ENCODE data around the gene UST. TPM values are rescaled to one million over a fixed set of nuclear protein-coding genes. Genes with fewer than 3 reads are reported as not detected.
"Not testable (repeated sequence)": the region's sequence is repeated elsewhere in the genome, so short reads cannot be mapped to it uniquely, and the experiment has no call there.

UST gene
- total RNA-seq, 1 experiment from 2014 or later, result 7.6 TPM

GRCh38 chr6:148745926-148746325 lies 904 bp upstream of the UST start:
- DNase-seq (ENCODE audit: low read depth in 1 of 2, low spot score in 2 of 2), result no peak
- Histone ChIP-seq H3K4me3 (peak overlapping the region; percentile 55), H3K27me3 (replicated peaks) (peaks cover 19% of the 10 kb centered on the region; the same call in 1 of the 2 replicates)

GRCh38 chr6:148747145-148747470 lies 278 bp downstream of the UST start:
- Histone ChIP-seq H3K27ac (no peak overlapping the region), H3K4me3 (peak overlapping the region; percentile 55), H3K36me3 (no peaks in the 10 kb centered on the region), H3K9me3 (replicated peaks) (peaks cover 4% of the 10 kb centered on the region; the same call in 1 of the 2 replicates), H3K4me1 (replicated peaks) (peaks cover 23% of the 10 kb centered on the region), H3K27me3 (replicated peaks) (peaks cover 19% of the 10 kb centered on the region; the same call in 1 of the 2 replicates)
- DNase-seq (ENCODE audit: low read depth in 1 of 2, low spot score in 2 of 2), result peak in 1 of 2 experiments; percentile 52

More at GRCh38 chr6:148745926-148746325, 904 bp upstream of the UST start:
- Histone ChIP-seq H3K9me3 (replicated peaks) (peaks cover 4% of the 10 kb centered on the region; the same call in 1 of the 2 replicates), H3K27ac (no peak overlapping the region), H3K4me1 (replicated peaks) (peaks cover 23% of the 10 kb centered on the region), H3K36me3 (no peaks in the 10 kb centered on the region)

DNA sequence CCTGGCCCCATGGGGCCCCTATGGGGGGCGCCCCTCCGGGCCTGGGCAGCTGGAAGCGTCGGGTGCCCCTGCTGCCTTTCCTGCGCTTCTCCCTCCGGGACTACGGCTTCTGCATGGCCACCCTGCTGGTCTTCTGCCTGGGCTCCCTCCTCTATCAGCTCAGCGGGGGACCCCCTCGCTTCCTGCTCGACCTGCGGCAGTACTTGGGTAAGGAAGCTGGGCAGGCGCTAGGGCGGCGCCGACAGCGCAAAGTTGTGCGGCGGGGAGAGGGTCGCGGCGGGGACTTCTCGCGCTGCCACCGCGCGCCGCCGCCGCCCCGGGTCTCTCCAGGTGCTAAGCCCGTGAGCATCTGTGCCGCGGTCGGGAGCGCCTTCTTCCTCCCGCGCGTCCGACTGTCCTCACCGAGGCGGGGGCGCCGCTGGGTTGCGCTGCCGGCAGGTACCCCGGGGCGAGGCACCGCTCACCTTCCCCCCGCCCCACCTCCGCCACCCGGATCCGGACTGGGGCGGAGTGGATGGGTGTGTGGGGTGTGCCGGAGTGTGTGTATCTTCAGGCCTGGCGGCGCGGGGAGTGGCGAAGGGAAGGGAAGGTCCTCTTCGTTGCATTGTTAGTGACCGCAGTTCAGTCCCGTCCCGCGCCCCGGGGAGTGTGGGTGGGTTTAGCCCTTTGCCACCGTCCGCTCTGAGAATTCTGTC lies 788 bp downstream of the UST start:
- Histone ChIP-seq H3K36me3 (no peaks in the 10 kb centered on the region), H3K27ac (no peak overlapping the region), H3K4me1 (replicated peaks) (peaks cover 23% of the 10 kb centered on the region), H3K9me3 (replicated peaks) (peaks cover 4% of the 10 kb centered on the region; the same call in 1 of the 2 replicates), H3K4me3 (peak overlapping the region; percentile 55), H3K27me3 (replicated peaks) (peaks cover 19% of the 10 kb centered on the region; the same call in 1 of the 2 replicates)
- DNase-seq (ENCODE audit: low read depth in 1 of 2, low spot score in 2 of 2), result peak; percentile 53 to 61

DNA sequence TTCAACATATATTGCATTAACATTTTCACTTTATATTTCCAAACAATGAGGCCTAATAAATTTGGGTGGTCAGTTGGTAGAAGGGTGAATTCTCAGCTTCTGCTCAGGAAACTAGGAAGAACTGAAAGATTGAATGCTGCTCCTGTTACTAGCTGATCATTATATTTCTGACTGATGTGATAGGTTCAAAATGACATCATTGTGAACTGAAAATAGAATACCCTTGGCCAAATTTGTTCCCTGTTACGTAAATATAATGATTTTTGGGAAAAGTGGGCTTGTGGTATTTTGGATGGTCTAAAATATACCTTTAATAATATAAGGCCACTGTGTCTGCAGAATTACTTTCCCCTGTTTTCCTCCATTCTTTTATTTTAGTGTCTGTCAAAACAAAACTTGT lies 2.8 kb downstream of the UST start:
- Histone ChIP-seq H3K27me3 (replicated peaks) (peaks cover 18% of the 10 kb centered on the region; the same call in 1 of the 2 replicates), H3K4me1 (replicated peaks) (peaks cover 23% of the 10 kb centered on the region), H3K27ac (no peak overlapping the region), H3K4me3 (no peak overlapping the region), H3K36me3 (no peaks in the 10 kb centered on the region), H3K9me3 (replicated peaks) (peaks cover 4% of the 10 kb centered on the region; the same call in 1 of the 2 replicates)
- DNase-seq (ENCODE audit: low read depth in 1 of 2, low spot score in 2 of 2), result no peak

GRCh38 chr6:148750838-148751792 lies 4.3 kb downstream of the UST start:
- Histone ChIP-seq H3K27me3 (replicated peaks) (peaks cover 16% of the 10 kb centered on the region; the same call in 1 of the 2 replicates), H3K4me3 (no peak overlapping the region), H3K36me3 (no peaks in the 10 kb centered on the region), H3K4me1 (replicated peaks) (peaks cover 18% of the 10 kb centered on the region), H3K27ac (no peak overlapping the region), H3K9me3 (replicated peaks) (peaks cover 4% of the 10 kb centered on the region; the same call in 1 of the 2 replicates)
- DNase-seq (ENCODE audit: low read depth in 1 of 2, low spot score in 2 of 2), result no peak

DNA sequence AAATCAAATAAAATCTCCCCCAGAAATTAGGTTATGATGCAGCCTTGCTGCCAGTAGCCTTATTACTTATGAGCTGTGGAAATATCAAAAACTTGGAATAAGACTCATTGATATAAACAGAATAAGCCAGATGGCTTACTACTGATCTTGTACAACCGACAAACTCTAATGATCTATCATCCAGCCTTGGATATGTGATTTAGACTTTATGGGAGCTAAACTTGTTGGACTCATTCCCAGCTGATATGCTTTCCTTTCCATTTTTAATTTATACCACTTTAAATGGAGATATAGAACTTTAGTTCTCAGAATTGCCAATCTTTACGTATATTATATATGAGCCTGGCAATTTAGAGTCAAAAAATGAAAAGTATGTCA lies 5.0 kb downstream of the UST start:
- DNase-seq (ENCODE audit: low read depth in 1 of 2, low spot score in 2 of 2), result no peak
- Histone ChIP-seq H3K27ac (no peak overlapping the region), H3K36me3 (no peaks in the 10 kb centered on the region), H3K27me3 (replicated peaks) (peaks cover 16% of the 10 kb centered on the region; the same call in 1 of the 2 replicates), H3K9me3 (replicated peaks) (peaks cover 4% of the 10 kb centered on the region; the same call in 1 of the 2 replicates), H3K4me3 (no peak overlapping the region), H3K4me1 (replicated peaks) (peaks cover 15% of the 10 kb centered on the region)

GRCh38 chr6:148755379-148755778 lies 8.5 kb downstream of the UST start:
- not testable (repeated sequence) for H3K27ac ChIP-seq; H3K27me3 ChIP-seq (replicated peaks); H3K4me3 ChIP-seq; H3K9me3 ChIP-seq (replicated peaks); DNase-seq (ENCODE audit: low read depth in 1 of 2, low spot score in 2 of 2); H3K4me1 ChIP-seq (replicated peaks); H3K36me3 ChIP-seq

DNA sequence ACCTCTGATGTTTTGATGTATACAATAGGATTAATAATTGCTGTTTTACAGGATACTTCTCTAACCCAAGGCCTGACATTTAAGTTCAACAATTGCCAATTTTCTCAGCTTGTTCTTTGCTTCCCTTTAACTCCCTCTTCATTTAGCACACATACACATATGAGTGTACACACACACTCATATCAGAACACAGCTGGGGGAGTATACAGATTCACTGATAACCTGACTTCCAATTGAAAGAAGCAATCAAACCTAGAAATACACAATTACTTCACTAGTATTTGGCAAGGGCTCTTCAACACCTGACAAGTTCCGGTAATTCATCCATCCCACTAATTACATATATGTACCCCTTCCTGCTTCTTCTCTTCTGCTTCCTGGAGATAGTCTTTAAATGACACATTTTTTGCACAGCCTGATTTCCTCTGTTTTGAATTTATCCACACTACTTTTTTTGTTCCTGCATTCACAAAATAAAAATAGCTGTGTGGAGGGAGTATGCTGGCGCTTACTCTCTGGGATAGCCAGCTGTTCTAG lies 11.2 kb downstream of the UST start:
- Histone ChIP-seq H3K9me3 (replicated peaks) (no peaks in the 10 kb centered on the region; the same call in 1 of the 2 replicates), H3K36me3 (no peaks in the 10 kb centered on the region), H3K4me3 (no peak overlapping the region), H3K27me3 (replicated peaks) (no peaks in the 10 kb centered on the region; the same call in 1 of the 2 replicates), H3K4me1 (replicated peaks) (peaks cover 27% of the 10 kb centered on the region), H3K27ac (no peak overlapping the region)
- no peak for DNase-seq (ENCODE audit: low read depth in 1 of 2, low spot score in 2 of 2)

GRCh38 chr6:148758492-148758891 lies 11.7 kb downstream of the UST start:
- no peak overlapping the region for H3K4me3 ChIP-seq
- DNase-seq (ENCODE audit: low read depth in 1 of 2, low spot score in 2 of 2), result no peak
- H3K36me3 ChIP-seq, result no peaks in the 10 kb centered on the region
- no peak overlapping the region for H3K27ac ChIP-seq
- peaks cover 27% of the 10 kb centered on the region for H3K4me1 ChIP-seq (replicated peaks)
- no peaks in the 10 kb centered on the region; the same call in 1 of the 2 replicates for H3K9me3 ChIP-seq (replicated peaks)
- no peaks in the 10 kb centered on the region; the same call in 1 of the 2 replicates for H3K27me3 ChIP-seq (replicated peaks)

- Histone ChIP-seq H3K4me3 (no peak overlapping the region), H3K36me3 (no peaks in the 10 kb centered on the region), H3K27me3 (replicated peaks) (no peaks in the 10 kb centered on the region; the same call in 1 of the 2 replicates), H3K4me1 (replicated peaks) (peaks cover 27% of the 10 kb centered on the region), H3K9me3 (replicated peaks) (no peaks in the 10 kb centered on the region; the same call in 1 of the 2 replicates), H3K27ac (no peak overlapping the region)
- no peak for DNase-seq (ENCODE audit: low read depth in 1 of 2, low spot score in 2 of 2)
These were observed 13.4 kb downstream of the UST start for GRCh38 chr6:148760258-148760534.

DNA sequence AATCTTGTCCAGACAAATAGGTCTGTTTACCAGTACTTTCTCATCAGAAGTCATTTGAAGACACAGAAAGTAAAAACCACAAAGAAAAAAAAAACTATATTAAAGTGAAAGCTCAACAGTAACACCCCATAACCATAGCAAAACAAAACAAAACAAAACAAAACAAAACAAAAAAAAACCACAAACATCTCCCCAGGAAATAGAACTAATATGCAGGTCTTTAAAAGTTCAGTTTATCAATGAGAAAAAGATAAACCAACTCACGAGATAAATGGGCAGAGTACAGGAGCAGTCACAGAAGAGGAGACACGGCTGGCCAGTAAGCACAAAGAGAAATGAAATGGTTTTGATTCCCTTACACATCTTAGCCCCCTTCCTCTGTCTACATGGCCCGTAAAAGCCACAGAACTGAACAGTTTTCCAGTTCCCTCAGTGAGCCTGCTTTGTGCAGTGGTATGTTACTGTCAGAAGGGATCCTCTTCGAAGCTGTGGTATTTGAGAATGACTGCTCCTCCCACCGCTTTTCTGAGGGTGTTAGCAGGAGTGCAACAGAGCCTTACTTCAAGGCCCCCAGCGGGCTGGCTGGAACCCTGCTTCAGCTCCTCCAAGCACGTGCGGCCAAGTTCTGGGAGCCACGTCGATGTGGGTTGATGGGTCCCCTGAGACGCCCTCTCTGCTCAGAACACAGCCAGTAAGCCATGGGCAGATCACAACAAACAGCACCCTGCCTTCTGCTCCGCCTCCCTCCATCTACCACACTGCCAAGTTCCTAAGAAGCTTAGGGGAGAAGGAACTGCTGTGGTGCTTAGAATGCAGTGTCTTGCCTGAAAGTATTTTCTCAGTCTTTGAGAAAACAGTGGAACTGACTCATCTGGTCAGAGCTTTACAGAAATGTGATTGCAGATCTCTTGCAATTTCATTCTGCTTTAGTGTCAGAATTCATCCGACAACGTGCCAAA lies 14.0 kb downstream of the UST start:
- no peaks in the 10 kb centered on the region; the same call in 1 of the 2 replicates for H3K9me3 ChIP-seq (replicated peaks)
- DNase-seq (ENCODE audit: low read depth in 1 of 2, low spot score in 2 of 2), result peak; percentile 56 to 73
- H3K36me3 ChIP-seq, result no peaks in the 10 kb centered on the region
- H3K27me3 ChIP-seq (replicated peaks), result no peaks in the 10 kb centered on the region; the same call in 1 of the 2 replicates
- peaks cover 27% of the 10 kb centered on the region for H3K4me1 ChIP-seq (replicated peaks)
- peak overlapping the region; percentile 49 for H3K27ac ChIP-seq
- H3K4me3 ChIP-seq, result peak overlapping the region; percentile 12

GRCh38 chr6:148761527-148762011 lies 14.7 kb downstream of the UST start:
- DNase-seq (ENCODE audit: low read depth in 1 of 2, low spot score in 2 of 2), result no peak

More at GRCh38 chr6:148761527-148762011, 14.7 kb downstream of the UST start:
- Histone ChIP-seq H3K4me1 (replicated peaks) (peaks cover 27% of the 10 kb centered on the region), H3K27me3 (replicated peaks) (no peaks in the 10 kb centered on the region), H3K36me3 (no peaks in the 10 kb centered on the region), H3K27ac (peak overlapping the region; percentile 14; the same call in 1 of the 2 replicates), H3K9me3 (replicated peaks) (no peaks in the 10 kb centered on the region), H3K4me3 (no peak overlapping the region; the same call in 1 of the 2 replicates)

All from SJSA1 (cell line).